EH (cell line): ENCODE results near the gene TMEM150A.
"Not testable (repeated sequence)": the region's sequence is repeated elsewhere in the genome, so short reads cannot be mapped to it uniquely, and the experiment has no call there.

Source experiments
- DNase-seq: peaks from one replicate; pipeline ENCODE4 v3.0.0-alpha.2; 2015; ENCODE audit warnings: low read depth

The TMEM150A gene

DNA sequence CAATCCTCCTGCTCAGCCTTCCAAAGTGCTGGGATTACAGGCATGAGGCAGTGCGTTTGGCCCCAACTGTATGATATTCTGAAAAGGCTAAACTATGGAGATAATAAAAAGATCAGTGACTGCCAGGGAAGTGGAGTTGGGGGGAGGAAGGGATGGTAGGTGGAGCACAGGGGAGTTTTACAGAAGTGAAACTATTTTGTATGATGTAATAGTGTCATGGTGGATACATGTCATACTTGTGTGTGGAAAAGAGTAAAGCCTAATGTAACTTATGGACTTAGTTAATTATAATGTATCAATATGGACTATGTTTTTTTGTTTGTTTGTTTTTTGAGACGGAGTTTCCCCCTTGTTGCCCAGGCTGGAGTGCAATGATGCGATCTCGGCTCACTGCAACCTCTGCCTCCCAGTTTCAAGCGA is 38.3 kb downstream of the TMEM150A start:
- no peak for DNase-seq

DNA sequence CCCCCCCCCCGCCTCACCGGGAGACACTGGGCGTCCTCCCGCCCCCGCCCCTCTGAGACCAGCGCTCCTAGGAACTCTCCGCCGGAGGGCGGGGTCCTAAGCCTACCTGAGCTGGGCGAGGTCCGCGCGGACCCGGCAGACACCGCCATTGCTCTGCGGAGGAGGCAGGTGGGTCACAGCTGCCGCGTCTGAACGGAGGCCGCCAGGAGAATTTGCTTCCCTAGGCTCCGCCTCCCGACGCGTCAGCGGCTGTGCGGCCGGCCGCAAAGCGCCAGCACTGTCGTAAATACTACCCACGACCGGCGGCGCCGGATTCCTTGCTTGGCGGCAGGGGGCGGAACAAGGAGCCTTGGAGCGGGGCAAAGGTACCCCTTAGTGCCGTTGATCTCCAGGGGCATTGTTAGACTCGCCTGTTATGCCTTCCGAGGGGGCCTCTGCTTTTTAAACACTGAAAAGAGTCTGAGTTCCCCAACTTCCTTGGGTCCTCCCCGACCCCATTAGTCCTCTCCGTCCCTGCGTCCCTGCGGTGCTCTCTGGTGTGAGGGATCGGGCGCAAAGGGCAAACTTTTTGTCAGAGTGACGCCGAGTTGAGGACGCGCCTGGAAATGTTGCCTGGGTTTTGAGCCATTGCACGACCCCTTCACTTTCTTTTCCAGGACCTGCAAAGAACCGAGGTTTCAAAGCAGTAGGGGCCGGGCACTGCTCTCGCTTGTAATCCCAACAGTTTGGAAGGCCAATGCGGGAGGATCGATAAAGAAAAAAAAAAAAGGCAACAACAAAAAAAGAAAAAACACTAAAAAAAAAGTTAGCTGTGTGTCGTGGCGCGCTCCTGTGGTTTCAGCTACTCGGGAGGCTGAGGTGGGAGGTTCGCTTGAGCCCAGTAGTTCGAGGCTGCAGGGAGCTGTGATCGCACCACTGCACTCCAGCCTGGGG is 41.0 kb downstream of the TMEM150A start, which contains the start of gene GGCX:
TSS of gene GGCX (minus strand) at position 214 of the 933 bp plus-strand sequence. CDS start at position 149, 65 bp downstream.
- DNase-seq: peak; percentile 91

DNA sequence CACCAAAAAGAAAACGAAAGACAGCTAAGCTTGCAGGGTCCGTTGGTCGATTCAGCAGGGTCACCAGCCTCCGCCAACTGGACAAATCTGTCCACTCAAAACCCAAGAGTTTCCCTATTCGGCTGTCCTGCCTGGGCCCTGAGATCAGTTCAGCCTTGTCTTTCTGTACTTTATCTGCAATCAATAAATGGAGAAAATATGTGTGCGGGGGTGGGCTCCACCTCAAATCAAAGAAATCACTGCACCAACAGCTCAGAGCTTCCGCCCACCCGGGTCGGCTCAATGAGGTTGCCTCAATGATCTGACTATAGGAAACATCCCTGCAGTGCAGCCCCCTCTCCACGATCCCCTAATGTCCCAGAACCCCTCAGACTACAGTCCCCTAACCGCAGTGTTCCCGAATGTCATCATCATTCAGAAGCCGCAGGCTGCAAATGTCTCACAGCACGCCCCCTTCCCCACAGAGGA is 41.7 kb downstream of the TMEM150A start:
- DNase-seq: no peak

DNA sequence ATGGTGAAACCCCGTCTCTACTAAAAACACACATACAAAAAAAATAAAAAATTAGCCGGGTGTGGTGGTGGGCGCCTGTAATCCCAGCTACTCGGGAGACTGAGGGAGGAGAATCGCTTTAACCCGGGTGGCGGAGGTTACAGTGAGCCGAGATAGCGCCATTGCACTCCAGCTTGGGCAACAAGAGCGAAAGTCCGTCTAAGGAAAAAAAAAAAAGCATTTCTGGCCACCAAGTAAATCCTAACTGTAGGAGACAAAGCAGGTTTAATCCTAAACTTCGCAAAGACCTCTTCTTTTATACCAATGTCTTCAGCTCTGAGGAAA is 42.1 kb downstream of the TMEM150A start:
- not testable (repeated sequence) for DNase-seq

DNA sequence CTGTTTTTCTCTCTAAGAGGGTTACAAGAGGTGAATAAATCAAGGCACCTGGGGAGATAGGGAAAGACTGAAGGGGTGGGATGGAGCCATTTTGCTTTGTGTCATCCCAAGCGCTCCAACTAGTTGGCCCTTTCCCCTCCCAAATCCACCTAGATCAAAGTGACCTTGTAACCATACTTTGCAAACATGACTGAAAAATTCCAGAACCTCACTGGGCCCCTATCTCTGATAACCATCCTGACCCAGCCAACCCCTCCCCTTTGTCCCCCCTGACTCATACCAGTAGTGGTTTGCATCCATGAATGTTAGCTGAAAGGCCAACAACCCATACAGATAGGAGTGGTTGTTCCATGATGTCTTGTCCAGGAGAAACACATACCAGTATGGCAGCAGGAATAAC is 44.3 kb downstream of the TMEM150A start:
- DNase-seq: no peak

DNA sequence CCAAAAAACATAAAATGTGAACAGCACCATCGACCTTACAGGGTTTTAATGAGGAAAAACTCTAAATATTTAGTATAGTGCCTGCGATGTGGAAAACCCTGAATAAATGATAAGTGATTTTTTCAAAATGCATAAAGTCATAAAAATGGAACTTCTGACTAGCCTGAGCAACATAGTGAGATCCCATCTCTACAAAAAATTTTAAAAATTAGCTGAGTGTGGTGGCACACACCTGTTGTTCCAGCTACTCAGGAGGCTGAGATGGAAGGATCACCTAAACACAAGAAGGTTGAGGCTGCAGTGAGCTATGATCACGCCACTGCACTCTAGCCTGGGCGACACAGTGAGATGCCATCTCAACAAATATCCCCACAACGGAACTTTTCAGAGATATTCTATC is 45.4 kb downstream of the TMEM150A start:
- no peak for DNase-seq

DNA sequence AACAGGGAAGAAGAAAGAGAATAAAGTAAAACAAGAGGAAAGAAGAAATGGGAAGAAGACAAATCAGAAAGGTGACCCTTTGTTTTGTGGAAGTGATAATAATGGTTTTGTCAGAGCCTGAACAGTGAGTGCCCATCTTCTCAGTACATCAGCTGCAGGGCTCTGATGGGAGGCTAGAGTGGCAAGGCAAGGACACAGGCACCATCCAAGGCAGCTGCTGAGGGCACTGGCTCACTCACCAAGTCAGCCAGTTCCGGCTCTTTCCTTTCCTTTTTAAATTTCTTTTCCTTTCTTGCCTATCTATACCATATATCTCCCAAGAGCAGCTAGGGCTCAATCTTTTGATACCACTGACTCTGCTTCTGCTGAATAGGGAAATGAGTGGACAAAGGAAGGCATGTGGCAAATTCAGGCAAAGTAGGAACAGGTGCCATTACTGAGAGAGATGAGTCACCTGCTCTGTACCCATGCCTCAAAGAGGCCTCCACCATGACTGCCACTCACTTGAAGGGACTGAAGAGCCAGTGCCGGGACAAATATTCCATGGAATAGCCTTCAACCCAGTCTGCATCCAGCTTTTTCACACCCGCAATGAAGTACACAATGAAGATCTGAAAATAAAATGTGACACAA is 47.4 kb downstream of the TMEM150A start:
- no peak for DNase-seq

DNA sequence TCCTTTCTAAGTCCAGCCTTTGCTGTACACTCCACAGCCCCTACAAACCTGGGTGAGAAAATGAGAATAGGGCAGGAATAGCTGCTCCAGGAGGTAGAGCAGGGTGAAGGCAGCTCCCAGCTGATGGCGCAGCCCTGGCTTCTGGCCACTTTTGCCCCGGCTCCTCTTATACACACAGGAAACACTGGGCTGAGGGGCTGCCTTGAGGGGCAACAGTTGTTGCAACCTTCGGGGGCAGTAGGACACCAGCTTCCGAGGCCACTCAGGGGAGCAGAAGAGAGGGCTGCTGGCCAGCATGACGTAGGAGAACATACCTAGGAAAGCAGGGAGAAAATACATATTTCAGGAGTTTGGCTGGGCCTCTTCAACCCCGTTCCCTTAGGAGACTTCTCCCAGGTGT is 49.3 kb downstream of the TMEM150A start:
- DNase-seq: no peak

DNA sequence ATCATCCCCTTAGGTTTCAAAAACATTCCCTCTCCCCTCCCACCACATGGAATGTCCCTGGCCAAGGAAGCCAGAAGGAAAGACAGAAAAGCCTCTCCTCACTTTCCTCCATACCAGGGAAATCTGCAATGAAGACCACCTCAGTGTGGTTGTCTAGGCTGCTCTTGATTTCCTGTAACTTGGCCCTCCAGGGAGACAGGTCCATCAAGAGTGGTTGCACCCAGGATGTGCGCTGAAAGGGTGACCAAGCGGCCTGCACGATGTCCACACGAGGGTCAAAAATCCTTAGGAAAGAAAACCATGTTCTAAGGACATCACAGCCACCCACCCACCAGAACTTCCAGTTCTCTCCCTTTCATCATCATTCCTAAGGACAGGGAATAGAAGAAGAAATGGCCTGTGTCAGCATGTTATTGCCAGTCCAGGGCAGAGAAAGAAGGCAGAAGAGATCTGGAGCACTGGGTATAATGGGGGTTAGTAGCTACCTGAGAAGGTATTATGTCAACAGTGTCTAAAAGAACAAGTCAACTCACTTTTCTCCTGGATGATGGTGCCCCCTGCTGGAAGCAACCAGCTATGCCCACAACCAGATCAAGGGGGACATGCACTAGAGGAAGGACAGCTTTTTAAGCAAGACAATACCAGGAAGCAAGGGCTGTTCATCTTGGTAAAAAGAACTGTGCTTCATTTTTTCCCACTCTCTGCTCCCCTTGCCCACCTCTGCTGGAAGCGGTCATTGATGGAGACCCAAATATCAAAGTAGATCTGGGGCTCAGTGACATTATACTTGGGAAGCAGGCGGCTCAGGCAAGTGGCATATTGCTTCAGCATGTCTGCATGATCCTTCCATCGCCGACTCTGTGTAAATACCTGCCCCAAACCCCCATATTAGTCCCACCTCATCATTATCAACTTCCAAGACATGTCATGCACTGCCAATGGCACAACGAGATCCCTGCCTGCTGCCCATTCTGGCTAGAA is 50.5 kb downstream of the TMEM150A start:
- DNase-seq: peak; percentile 73

DNA sequence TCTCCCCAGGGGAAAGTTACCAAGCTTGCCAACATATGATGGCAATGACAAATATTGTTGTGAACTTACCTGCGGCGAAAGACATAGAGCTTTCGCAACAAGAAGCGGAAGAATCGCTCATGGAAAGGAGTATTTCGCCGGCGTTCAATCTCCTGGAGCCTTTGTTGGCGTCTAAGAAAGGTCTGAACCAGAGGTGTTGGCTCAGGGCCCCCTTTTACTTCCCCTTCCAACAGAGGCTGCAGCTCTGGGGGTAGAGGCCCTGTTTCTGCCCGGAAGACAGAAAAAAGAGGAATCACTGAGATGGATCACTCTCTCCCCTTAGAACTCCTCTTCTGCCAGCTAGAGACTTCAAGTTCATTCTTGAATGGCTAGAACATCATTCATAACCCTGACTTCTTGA is 52.0 kb downstream of the TMEM150A start:
- no peak for DNase-seq

DNA sequence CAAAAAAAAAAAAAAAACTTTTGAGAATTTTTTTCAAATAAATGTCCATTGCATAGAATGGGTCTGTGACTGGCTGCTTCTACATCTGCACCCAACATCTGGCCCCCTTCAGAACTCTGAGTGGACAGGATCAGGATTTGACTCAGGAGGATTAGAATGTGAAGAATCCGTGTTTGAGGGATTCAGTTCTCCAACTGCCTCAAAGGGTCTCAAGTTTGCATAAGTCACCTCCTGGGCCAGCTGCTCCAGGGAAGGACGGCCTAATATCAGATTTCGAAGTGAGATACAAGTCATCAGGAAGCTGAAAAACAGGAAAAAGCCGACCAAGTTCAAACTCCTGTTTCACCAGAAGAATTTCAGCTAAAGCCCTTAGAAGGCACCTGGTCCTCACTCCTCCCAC is 52.7 kb downstream of the TMEM150A start:
- peak; percentile 94 for DNase-seq

DNA sequence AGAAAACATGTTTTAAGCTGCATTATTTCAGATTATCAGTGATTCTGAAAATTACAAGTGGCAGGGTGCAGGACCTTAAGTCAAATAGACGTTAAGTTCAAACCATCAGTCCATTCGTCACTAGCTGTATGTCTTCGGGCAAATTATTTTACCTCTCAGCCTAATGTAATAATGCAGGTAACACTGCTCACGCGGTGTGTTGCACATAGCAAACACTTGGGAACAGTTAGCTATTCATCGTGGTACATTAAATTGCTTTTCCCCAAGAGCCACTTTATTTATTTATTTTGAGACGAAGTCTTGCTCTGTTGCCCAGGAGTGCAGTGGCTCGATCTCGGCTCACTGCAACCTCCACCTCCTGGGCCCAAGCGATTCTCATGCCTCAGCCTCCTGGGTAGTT is 53.4 kb downstream of the TMEM150A start:
- DNase-seq: no peak

DNA sequence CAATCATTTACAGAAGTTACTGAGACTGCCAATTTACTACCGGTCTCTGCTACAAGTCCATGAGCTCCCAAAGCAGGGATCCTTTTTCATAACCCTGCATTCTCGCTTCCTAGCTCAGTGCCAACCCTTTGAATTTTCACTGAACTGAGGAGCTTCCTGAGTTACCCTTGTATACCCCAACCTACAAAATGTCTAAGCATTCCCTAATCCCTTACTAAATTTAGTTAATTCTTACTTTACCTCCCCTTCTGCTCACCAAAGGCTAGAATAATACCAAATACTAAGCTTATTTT is 53.9 kb downstream of the TMEM150A start:
- DNase-seq: no peak
